HG03064 (cell line): ENCODE data around the gene MGRN1.

Experiments
- ATAC-seq: cut with Tn5 transposase; IDR thresholded peaks from one replicate; pipeline ENCODE4 v1.9.1; 2021; ENCODE audit warnings: low read depth; ENCODE audit not compliant: unreplicated experiment

Gene MGRN1

GRCh38 chr16:4618645-4619418 is 5.8 kb upstream of the MGRN1 start:
- no peak for ATAC-seq

GRCh38 chr16:4623593-4623992 is 1.0 kb upstream of the MGRN1 start:
- no peak for ATAC-seq

GRCh38 chr16:4624827-4625559 is 367 bp downstream of the MGRN1 start:
- peak; percentile 48 for ATAC-seq

- peak; percentile 14 for ATAC-seq
Observed at GRCh38 chr16:4625560-4626159, 1.0 kb downstream of the MGRN1 start.

- ATAC-seq = no peak
Observed at GRCh38 chr16:4626396-4626795, 1.8 kb downstream of the MGRN1 start.

GRCh38 chr16:4628283-4628682 is 3.7 kb downstream of the MGRN1 start:
- ATAC-seq = no peak

GRCh38 chr16:4631444-4631843 is 6.8 kb downstream of the MGRN1 start:
- ATAC-seq = no peak

- no peak for ATAC-seq
Observed at GRCh38 chr16:4633910-4634635, 9.4 kb downstream of the MGRN1 start.

GRCh38 chr16:4634768-4635167 is 10.1 kb downstream of the MGRN1 start:
- ATAC-seq = no peak

- no peak for ATAC-seq
Observed at GRCh38 chr16:4636196-4636595, 11.6 kb downstream of the MGRN1 start.

- no peak for ATAC-seq
Observed at GRCh38 chr16:4637501-4638166, 13.0 kb downstream of the MGRN1 start.

GRCh38 chr16:4639899-4640509 is 15.4 kb downstream of the MGRN1 start:
- no peak for ATAC-seq

GRCh38 chr16:4640572-4641305 is 16.1 kb downstream of the MGRN1 start:
- no peak for ATAC-seq

- ATAC-seq = no peak
Observed at GRCh38 chr16:4641306-4641687, 16.7 kb downstream of the MGRN1 start.

GRCh38 chr16:4641895-4642294 is 17.3 kb downstream of the MGRN1 start:
- ATAC-seq = no peak

GRCh38 chr16:4646773-4647643 is 22.4 kb downstream of the MGRN1 start:
- no peak for ATAC-seq

- ATAC-seq = no peak
Observed at GRCh38 chr16:4647644-4647980, 23.0 kb downstream of the MGRN1 start.

- no peak for ATAC-seq
Observed at GRCh38 chr16:4648917-4649316, 24.3 kb downstream of the MGRN1 start.
